Hematopoietic multipotent progenitor cell treated with erythropoietin and hydrocortisone succinate and interleukin-3 and kit ligand, for 6 days (in vitro differentiated cells): Measurements from ENCODE around the gene ARHGEF10L.

Experiments
- DNase-seq: peaks from one replicate; pipeline ENCODE4 v3.0.0-alpha.2; 2015

ARHGEF10L gene

GRCh38 chr1:17550729-17551584 lies 11.5 kb downstream of the ARHGEF10L start:
- DNase-seq: no peak

DNA sequence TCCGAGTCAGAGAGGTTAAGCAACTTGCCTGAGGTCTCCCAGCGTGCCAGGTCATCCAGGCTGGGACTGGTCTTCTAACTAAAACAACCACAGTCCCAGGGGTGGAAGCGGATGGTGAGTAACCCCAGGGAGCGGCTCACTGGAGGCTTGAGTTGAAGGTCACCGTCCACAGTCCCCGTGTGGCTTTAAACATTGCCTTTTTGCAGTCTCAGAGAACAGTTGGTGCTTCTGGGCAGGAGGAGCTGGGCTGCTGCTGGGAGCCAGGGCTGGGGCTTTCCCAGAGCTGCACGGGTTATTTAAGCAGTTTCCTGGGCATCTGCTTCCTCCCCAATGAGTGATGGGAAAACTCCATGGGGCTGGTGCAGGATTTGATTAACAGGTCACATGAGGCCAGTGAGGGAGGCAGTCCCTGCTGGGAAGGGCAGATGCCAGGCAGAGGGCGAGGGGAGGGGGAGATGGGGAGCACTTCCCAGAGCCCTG lies 12.3 kb downstream of the ARHGEF10L start:
- no peak for DNase-seq

- no peak for DNase-seq
These were observed 14.6 kb downstream of the ARHGEF10L start for GRCh38 chr1:17553975-17554700.

GRCh38 chr1:17554954-17555353 lies 15.5 kb downstream of the ARHGEF10L start:
- no peak for DNase-seq

GRCh38 chr1:17557986-17558385 lies 18.5 kb downstream of the ARHGEF10L start:
- no peak for DNase-seq

DNA sequence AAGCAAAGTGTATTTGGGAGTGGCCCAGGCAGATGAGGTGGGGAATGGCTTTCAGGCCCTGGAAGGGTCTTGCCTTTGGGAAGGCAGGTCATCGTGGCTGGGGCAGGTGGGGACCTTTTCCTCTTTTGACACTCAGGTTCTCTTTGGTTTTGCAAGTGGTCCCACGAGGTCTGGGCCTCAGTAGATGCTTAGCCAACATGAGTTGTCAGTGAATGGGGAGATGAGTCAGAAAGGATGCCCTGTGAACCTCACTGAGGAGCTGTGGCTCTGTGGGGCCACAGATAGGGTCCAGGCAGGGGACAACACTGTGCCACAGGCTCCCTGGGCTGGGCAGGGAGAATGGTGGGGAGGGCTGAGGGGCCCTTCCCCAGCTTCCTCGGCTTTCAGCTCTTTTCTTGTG lies 19.0 kb downstream of the ARHGEF10L start:
- no peak for DNase-seq

DNA sequence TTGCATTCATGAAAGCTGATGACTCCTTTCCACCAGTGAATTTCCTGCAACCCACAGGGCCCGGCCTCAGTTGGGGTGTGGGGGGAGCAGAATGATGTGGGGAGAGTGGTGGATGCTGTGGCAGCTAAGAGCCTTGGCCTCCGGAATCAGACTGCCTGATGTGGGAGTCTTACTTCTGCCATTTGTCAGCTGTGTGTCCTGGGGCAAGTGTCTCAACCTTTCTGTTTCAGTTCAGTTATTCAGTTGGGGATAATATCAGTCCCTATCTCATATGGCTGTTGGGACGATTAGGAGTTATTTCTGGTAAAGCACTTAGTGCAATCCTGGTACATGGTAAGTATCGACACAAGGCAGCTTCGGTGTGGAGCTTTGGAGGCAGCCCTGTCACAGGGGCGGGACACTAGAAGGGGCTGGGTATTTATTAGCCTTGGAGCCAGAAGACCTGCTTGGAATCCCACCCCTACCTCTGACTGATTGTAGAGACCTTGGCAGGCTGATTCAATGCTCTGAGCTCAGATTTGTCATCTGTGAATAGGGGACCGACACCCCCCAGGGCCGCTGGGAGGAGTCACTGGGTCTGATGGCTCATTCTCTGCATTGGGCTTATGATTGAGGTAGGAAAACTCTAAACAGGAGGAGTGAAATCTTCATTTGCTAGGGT lies 19.6 kb downstream of the ARHGEF10L start:
- DNase-seq: no peak

- no peak for DNase-seq
These were observed 20.3 kb downstream of the ARHGEF10L start for GRCh38 chr1:17559615-17560419.

GRCh38 chr1:17561247-17561548 lies 21.7 kb downstream of the ARHGEF10L start:
- no peak for DNase-seq

- no peak for DNase-seq
These were observed 22.1 kb downstream of the ARHGEF10L start for GRCh38 chr1:17561561-17561985.

- no peak for DNase-seq
These were observed 22.9 kb downstream of the ARHGEF10L start for GRCh38 chr1:17562375-17562774.

- no peak for DNase-seq
These were observed 24.2 kb downstream of the ARHGEF10L start for GRCh38 chr1:17563494-17564281.

DNA sequence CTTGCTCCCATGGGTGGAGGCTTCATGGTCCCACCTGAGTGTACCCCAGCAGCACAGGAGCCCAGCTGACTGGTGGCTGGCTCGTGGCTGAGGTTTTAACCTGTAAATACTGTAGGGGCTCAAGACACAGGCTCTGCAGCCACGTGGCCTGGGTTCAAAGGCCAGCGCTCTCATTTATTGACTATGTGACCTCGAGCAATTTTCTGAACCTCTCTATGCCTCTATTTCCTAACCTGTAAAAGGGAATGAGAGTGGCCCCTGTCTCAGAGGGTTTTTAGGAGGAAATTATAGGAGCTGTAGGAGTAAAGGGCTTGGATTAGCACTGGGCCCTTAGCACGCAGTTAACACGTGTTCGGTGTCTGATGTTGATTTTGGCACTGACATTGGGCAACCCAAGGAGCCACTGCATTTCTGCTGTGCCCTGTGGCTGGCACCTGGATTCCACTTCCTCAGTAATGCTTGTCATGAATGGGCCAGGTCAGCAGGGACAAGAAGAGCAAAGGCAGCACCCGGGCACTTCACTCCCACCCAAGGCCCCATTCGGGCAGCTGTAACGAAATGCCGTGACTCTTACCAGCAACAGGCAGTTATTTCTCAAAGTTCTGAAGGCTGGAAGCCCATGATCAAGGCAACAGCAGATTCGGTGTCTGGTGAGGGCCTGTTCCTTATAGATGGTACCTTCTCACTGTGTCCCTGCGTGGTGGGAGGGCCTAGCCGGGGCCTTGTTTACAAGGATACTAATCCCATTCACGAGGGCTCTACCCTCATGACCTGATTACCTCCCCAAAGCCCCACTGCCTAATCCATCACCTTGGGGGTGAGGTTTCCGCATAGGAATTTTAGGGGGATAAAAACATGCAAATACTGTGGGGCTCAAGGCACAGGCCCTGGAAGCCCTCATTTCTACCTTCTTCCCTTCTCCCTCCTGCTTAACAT lies 25.2 kb downstream of the ARHGEF10L start:
- no peak for DNase-seq

GRCh38 chr1:17565461-17566252 lies 26.2 kb downstream of the ARHGEF10L start:
- no peak for DNase-seq

GRCh38 chr1:17566417-17566816 lies 26.9 kb downstream of the ARHGEF10L start:
- DNase-seq: no peak

- no peak for DNase-seq
These were observed 27.4 kb downstream of the ARHGEF10L start for GRCh38 chr1:17566892-17567291.

GRCh38 chr1:17567582-17567981 lies 28.1 kb downstream of the ARHGEF10L start:
- DNase-seq: no peak

DNA sequence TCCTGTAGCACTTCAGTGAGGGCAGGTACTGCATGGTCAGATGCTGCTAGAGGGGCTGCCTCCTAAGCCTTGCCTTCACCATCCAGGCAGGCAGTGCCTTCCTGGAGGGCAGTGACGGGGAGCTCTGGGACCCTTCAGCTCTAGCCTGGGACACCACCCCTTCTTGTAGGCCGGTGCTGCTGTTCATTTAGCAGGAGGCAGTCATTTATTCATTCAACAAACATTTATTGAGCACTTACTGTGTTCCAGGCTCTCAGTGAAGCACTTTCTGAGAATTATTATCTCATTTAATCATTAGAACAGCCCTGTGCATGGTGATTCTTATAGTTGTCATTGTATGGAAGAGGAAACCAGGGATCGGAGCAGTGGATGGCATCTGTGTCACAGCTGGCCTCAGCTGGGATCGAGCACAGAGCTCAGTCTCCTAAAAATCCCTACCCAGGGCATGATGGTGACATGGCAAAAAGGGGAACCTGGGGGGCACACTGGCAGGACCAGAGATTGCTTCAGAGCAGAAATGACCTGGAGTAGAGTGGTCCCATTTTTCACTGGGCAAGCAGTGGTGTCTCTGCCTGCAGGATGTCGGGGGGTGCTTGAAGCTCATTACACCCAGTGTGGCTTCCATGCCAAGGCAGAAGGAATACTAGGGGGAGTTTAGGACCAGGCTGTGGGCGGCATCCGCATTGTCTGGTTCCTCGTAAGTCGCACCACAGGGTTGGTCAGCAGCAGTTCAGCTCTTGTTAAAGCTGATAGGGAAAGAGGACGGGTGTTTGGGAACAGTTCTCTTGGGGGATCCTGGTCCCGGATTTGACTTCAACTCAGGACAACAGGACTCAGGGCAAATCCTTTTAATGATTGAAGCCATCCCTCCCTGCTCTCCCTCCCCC lies 28.8 kb downstream of the ARHGEF10L start:
- no peak for DNase-seq
